ENCODE data around the gene ST6GALNAC1.

DNA sequence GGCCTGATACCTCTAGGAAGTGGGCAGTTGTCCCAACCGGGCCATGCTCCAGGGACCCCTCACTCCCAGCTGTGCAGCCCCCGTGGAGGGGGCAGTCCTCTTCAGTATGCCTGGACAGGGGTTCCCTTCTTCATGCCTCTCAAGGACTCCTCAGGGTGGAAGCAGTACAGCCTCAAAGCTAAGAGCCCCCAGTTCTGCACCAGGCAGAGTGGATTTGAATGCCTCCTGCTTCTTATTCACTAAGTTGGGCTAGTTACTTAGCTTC lies 23.9 kb upstream of the ST6GALNAC1 start:
- TF ChIP-seq POLR2A (IDR thresholded peaks at IDR 0.05; ENCODE audit: low read length): no peak
- no peak for TF ChIP-seq GATA1 (IDR thresholded peaks at IDR 0.05; ENCODE audit: low read depth, low read length)
